ENCODE data around the gene PIN4. TPM values are rescaled to one million over a fixed set of nuclear protein-coding genes. Genes with fewer than 3 reads are reported as not detected.

PIN4 gene
- total RNA-seq, 1 donor = 13.8 TPM

- Histone ChIP-seq H3K4me3 (ENCODE audit: insufficient read depth, low read length) (no peak overlapping the region), H3K27me3 (ENCODE audit: insufficient read depth, low read length) (peaks cover 28% of the 10 kb centered on the region), H3K36me3 (ENCODE audit: insufficient read depth, low read length) (no peaks in the 10 kb centered on the region), H3K9me3 (ENCODE audit: low read depth, low read length) (no peaks in the 10 kb centered on the region), H3K4me1 (ENCODE audit: insufficient read depth, low read length) (no peaks in the 10 kb centered on the region), H2AFZ (ENCODE audit: low read length) (no peak overlapping the region), H4K20me1 (ENCODE audit: insufficient read depth, low read length) (peaks cover 2% of the 10 kb centered on the region), H3K27ac (ENCODE audit: low read depth, low read length) (no peak overlapping the region), H3K79me2 (ENCODE audit: insufficient read depth, low read length) (no peaks in the 10 kb centered on the region), H3K4me2 (ENCODE audit: insufficient read depth, low read length) (no peak overlapping the region)
- TF ChIP-seq, protein P1, sequence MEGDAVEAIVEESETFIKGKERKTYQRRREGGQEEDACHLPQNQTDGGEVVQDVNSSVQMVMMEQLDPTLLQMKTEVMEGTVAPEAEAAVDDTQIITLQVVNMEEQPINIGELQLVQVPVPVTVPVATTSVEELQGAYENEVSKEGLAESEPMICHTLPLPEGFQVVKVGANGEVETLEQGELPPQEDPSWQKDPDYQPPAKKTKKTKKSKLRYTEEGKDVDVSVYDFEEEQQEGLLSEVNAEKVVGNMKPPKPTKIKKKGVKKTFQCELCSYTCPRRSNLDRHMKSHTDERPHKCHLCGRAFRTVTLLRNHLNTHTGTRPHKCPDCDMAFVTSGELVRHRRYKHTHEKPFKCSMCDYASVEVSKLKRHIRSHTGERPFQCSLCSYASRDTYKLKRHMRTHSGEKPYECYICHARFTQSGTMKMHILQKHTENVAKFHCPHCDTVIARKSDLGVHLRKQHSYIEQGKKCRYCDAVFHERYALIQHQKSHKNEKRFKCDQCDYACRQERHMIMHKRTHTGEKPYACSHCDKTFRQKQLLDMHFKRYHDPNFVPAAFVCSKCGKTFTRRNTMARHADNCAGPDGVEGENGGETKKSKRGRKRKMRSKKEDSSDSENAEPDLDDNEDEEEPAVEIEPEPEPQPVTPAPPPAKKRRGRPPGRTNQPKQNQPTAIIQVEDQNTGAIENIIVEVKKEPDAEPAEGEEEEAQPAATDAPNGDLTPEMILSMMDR (IDR thresholded peaks at IDR 0.05; ENCODE audit: extremely low read depth, low read depth, low read length) = no peak
- DNase-seq (ENCODE audit: insufficient read length, low spot score, missing footprints) = no peak
Measured at GRCh38 chrX:72137846-72138495, 43.6 kb upstream of the PIN4 start.

GRCh38 chrX:72139538-72139937 is 42.0 kb upstream of the PIN4 start:
- no peak overlapping the region for H3K27ac ChIP-seq (ENCODE audit: low read depth, low read length)
- H3K4me3 ChIP-seq (ENCODE audit: insufficient read depth, low read length) = no peak overlapping the region
- no peaks in the 10 kb centered on the region for H3K4me1 ChIP-seq (ENCODE audit: insufficient read depth, low read length)
- H3K27me3 ChIP-seq (ENCODE audit: insufficient read depth, low read length) = peaks cover 37% of the 10 kb centered on the region
- no peaks in the 10 kb centered on the region for H3K9me3 ChIP-seq (ENCODE audit: low read depth, low read length)
- H3K4me2 ChIP-seq (ENCODE audit: insufficient read depth, low read length) = no peak overlapping the region
- H3K36me3 ChIP-seq (ENCODE audit: insufficient read depth, low read length) = no peaks in the 10 kb centered on the region
- TF ChIP-seq, protein P1 (IDR thresholded peaks at IDR 0.05; ENCODE audit: extremely low read depth, low read depth, low read length) = no peak
- no peak for DNase-seq (ENCODE audit: insufficient read length, low spot score, missing footprints)
- no peak overlapping the region for H2AFZ ChIP-seq (ENCODE audit: low read length)
- peaks cover 2% of the 10 kb centered on the region for H4K20me1 ChIP-seq (ENCODE audit: insufficient read depth, low read length)
- H3K79me2 ChIP-seq (ENCODE audit: insufficient read depth, low read length) = no peaks in the 10 kb centered on the region

DNA sequence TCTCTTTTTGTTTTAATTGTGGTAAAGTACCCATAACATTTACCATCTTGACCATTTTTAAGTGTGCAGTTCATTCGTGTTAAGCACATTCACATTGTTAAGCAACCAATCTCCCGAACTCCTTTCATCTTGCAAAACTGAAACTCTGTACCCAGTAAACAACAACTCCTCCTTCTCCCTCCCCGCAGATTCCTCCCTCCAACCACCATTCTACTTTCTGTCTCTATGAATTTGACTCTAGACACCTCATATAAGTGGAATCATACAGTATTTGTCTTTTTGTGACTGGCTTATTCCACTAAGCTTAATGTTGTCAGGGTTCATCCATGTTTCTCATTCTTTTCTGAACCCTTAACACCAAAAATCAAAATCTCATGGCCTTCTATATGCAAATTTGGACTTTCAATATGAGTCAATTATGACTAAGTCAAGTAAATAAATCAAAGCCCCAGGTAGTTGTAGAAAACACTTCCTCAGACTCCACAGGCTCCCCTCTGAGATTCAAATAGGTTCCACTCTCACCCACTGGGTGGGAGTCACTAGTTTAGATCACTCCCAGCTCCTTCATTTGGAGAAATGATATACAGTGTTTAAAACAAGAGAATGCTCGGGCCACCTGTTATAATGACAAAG is 40.1 kb upstream of the PIN4 start:
- DNase-seq (ENCODE audit: insufficient read length, low spot score, missing footprints) = no peak
- no peak overlapping the region for H2AFZ ChIP-seq (ENCODE audit: low read length)
- H3K27ac ChIP-seq (ENCODE audit: low read depth, low read length) = no peak overlapping the region
- no peak overlapping the region for H3K4me2 ChIP-seq (ENCODE audit: insufficient read depth, low read length)
- no peaks in the 10 kb centered on the region for H3K36me3 ChIP-seq (ENCODE audit: insufficient read depth, low read length)
- H3K4me3 ChIP-seq (ENCODE audit: insufficient read depth, low read length) = no peak overlapping the region
- peaks cover 54% of the 10 kb centered on the region for H3K27me3 ChIP-seq (ENCODE audit: insufficient read depth, low read length)
- no peaks in the 10 kb centered on the region for H3K79me2 ChIP-seq (ENCODE audit: insufficient read depth, low read length)
- no peaks in the 10 kb centered on the region for H3K9me3 ChIP-seq (ENCODE audit: low read depth, low read length)
- H4K20me1 ChIP-seq (ENCODE audit: insufficient read depth, low read length) = peaks cover 2% of the 10 kb centered on the region
- H3K4me1 ChIP-seq (ENCODE audit: insufficient read depth, low read length) = no peaks in the 10 kb centered on the region
- TF ChIP-seq, protein P1 (IDR thresholded peaks at IDR 0.05; ENCODE audit: extremely low read depth, low read depth, low read length) = no peak

- TF ChIP-seq, protein P1 (IDR thresholded peaks at IDR 0.05; ENCODE audit: extremely low read depth, low read depth, low read length) = no peak
- DNase-seq (ENCODE audit: insufficient read length, low spot score, missing footprints) = no peak
- H4K20me1 ChIP-seq (ENCODE audit: insufficient read depth, low read length) = peaks cover 4% of the 10 kb centered on the region
Measured at GRCh38 chrX:72142094-72142793, 39.3 kb upstream of the PIN4 start.

More at GRCh38 chrX:72142094-72142793, 39.3 kb upstream of the PIN4 start:
- peaks cover 59% of the 10 kb centered on the region for H3K27me3 ChIP-seq (ENCODE audit: insufficient read depth, low read length)
- H3K4me2 ChIP-seq (ENCODE audit: insufficient read depth, low read length) = no peak overlapping the region
- H3K27ac ChIP-seq (ENCODE audit: low read depth, low read length) = no peak overlapping the region
- H3K4me3 ChIP-seq (ENCODE audit: insufficient read depth, low read length) = no peak overlapping the region
- no peaks in the 10 kb centered on the region for H3K79me2 ChIP-seq (ENCODE audit: insufficient read depth, low read length)
- no peaks in the 10 kb centered on the region for H3K4me1 ChIP-seq (ENCODE audit: insufficient read depth, low read length)
- H3K9me3 ChIP-seq (ENCODE audit: low read depth, low read length) = no peaks in the 10 kb centered on the region
- H2AFZ ChIP-seq (ENCODE audit: low read length) = no peak overlapping the region
- H3K36me3 ChIP-seq (ENCODE audit: insufficient read depth, low read length) = no peaks in the 10 kb centered on the region

All from osteoblast (primary cell).